MM.1S (cell line): Measurements from ENCODE around the gene GPRIN1.
"Not testable (repeated sequence)": the region's sequence is repeated elsewhere in the genome, so short reads cannot be mapped to it uniquely, and the experiment has no call there.

Experiments used
- EZH2 ChIP-seq: fragments of 300-600 bp; sonication (generic); optimal IDR thresholded peaks from 2 replicates; pipeline ENCODE3; 2017; ENCODE audit warnings: low read depth, mild to moderate bottlenecking, antibody characterized with exemption, low read length, mixed read lengths
- EZH2phosphoT487 ChIP-seq: fragments of 300-600 bp; sonication (generic); IDR thresholded peaks from 2 replicates; pipeline ENCODE4 v1.6.1; 2018; ENCODE audit warnings: antibody characterized with exemption, low read length
- TF ChIP-seq, protein P1 (sequence below): fragments of 300-600 bp; sonication (generic); IDR thresholded peaks from 2 replicates; pipeline ENCODE4 v1.5.1; 2016; ENCODE audit warnings: antibody characterized with exemption, low read length, mixed read lengths

GRCh38 chr5:176599749-176600430 is 10.1 kb downstream of the GPRIN1 start:
- TF ChIP-seq, protein P1, sequence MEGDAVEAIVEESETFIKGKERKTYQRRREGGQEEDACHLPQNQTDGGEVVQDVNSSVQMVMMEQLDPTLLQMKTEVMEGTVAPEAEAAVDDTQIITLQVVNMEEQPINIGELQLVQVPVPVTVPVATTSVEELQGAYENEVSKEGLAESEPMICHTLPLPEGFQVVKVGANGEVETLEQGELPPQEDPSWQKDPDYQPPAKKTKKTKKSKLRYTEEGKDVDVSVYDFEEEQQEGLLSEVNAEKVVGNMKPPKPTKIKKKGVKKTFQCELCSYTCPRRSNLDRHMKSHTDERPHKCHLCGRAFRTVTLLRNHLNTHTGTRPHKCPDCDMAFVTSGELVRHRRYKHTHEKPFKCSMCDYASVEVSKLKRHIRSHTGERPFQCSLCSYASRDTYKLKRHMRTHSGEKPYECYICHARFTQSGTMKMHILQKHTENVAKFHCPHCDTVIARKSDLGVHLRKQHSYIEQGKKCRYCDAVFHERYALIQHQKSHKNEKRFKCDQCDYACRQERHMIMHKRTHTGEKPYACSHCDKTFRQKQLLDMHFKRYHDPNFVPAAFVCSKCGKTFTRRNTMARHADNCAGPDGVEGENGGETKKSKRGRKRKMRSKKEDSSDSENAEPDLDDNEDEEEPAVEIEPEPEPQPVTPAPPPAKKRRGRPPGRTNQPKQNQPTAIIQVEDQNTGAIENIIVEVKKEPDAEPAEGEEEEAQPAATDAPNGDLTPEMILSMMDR, result not testable (repeated sequence)
- TF ChIP-seq EZH2phosphoT487, EZH2: not testable (repeated sequence)
